OCI-LY7 (cell line): Measurements from ENCODE around the gene ALG1. TPM values are rescaled to one million over a fixed set of nuclear protein-coding genes. Genes with fewer than 3 reads are reported as not detected.

Experiments used
- BruUV-seq: library from RNA; stranded (reverse); fragments of 400-500 nt; replicated peaks from 2 replicates; lab custom pipeline; 2021; lab: Mats Ljungman, UMichigan
- CTCF ChIA-PET: fragments of 300-600 bp; sonication (Branson Sonifier 250); formaldehyde crosslinking; loops from one replicate; lab custom pipeline; 2022; ENCODE audit warnings: antibody characterized with exemption; ENCODE audit not compliant: unreplicated experiment; lab: Charles Lee
- POLR2A ChIA-PET: fragments of 300-600 bp; sonication (Branson Sonifier 250); formaldehyde crosslinking; loops from one replicate; lab custom pipeline; 2022; ENCODE audit warnings: antibody characterized with exemption; lab: Charles Lee
- DNase-seq: peaks from one replicate; pipeline ENCODE4 v3.0.0-alpha.2; 2015; ENCODE audit warnings: low spot score
- H2AFZ ChIP-seq: fragments of 200-600 bp; sonication (generic), shearing (Covaris generic); 2 replicates; pipeline ENCODE4 v1.6.1; 2014; ENCODE audit warnings: mild to moderate bottlenecking, antibody characterized with exemption, low read length, moderate library complexity
- H3K27ac ChIP-seq: fragments of 200-600 bp; sonication (generic); 2 replicates; pipeline ENCODE4 v1.5.1; 2014; ENCODE audit warnings: mixed run types, low read depth, mild to moderate bottlenecking, moderate library complexity, low read length, inconsistent platforms; ENCODE audit not compliant: poor library complexity, severe bottlenecking
- H3K36me3 ChIP-seq: fragments of 200-600 bp; sonication (generic); 2 replicates; pipeline ENCODE4 v1.6.1; 2014; ENCODE audit warnings: mild to moderate bottlenecking, antibody characterized with exemption, low read length, moderate library complexity, mixed read lengths; ENCODE audit not compliant: insufficient read depth
- H3K4me1 ChIP-seq: fragments of 200-600 bp; sonication (generic); 2 replicates; pipeline ENCODE4 v1.5.1; 2014; ENCODE audit warnings: mild to moderate bottlenecking, low read length; ENCODE audit not compliant: insufficient read depth, poor library complexity, severe bottlenecking
- H3K4me2 ChIP-seq: fragments of 200-600 bp; sonication (generic); 2 replicates; pipeline ENCODE4 v1.6.1; 2014; ENCODE audit warnings: mild to moderate bottlenecking, low read length
- H3K4me3 ChIP-seq: fragments of 200-600 bp; sonication (generic); 2 replicates; pipeline ENCODE4 v1.5.1; 2014; ENCODE audit warnings: mild to moderate bottlenecking, low read depth, low read length; ENCODE audit not compliant: poor library complexity, severe bottlenecking
- H3K79me2 ChIP-seq: fragments of 200-600 bp; sonication (generic); 2 replicates; pipeline ENCODE4 v1.6.1; 2016; ENCODE audit warnings: low read depth, mild to moderate bottlenecking, low read length, moderate library complexity, mixed read lengths; ENCODE audit not compliant: insufficient read depth
- H3K9me2 ChIP-seq: fragments of 200-600 bp; sonication (generic); 2 replicates; pipeline ENCODE4 v1.6.1; 2016; ENCODE audit warnings: mild to moderate bottlenecking, low read length, mixed read lengths; ENCODE audit not compliant: insufficient read depth
- H3K9me3 ChIP-seq: fragments of 200-600 bp; sonication (generic); 2 replicates; pipeline ENCODE4 v1.6.1; 2014; ENCODE audit warnings: mild to moderate bottlenecking, mixed run types, low read length, mixed read lengths
- H4K20me1 ChIP-seq: fragments of 200-600 bp; sonication (generic); 2 replicates; pipeline ENCODE4 v1.6.1; 2014; ENCODE audit warnings: mild to moderate bottlenecking, antibody characterized with exemption, low read length, moderate library complexity, mixed read lengths; ENCODE audit not compliant: insufficient read depth
- EZH2phosphoT487 ChIP-seq: fragments of 200-600 bp; sonication (generic); IDR thresholded peaks from 2 replicates; pipeline ENCODE4 v1.6.1; 2018; ENCODE audit warnings: low read depth, borderline replicate concordance, mild to moderate bottlenecking, mixed run types, antibody characterized with exemption, low read length, moderate library complexity, mixed read lengths
- intact Hi-C: fragments of 100-400 bp; cut with micrococcal nuclease; formaldehyde crosslinking; loops from one replicate; pipeline ENCODE4 v1.10.0; 2022; ENCODE audit not compliant: unreplicated experiment
- total RNA-seq, 2 experiments: library from RNA; depleted of rRNA in 1 of 2; stranded (reverse); fragments of >200 nt in 1 of 2; shearing (Covaris generic) in 1 of 2; gene quantifications; 2 replicates each; pipeline ENCODE4 v1.2.3, GENCODE V29; 2014 to 2022
- TF ChIP-seq, protein P1 (sequence below): fragments of 200-600 bp; sonication (generic); conservative IDR thresholded peaks from 2 replicates; pipeline ENCODE4 v1.5.1; 2014; ENCODE audit warnings: mild to moderate bottlenecking, antibody characterized with exemption, low read length, moderate library complexity, mixed read lengths

ALG1 gene
- total RNA-seq, 2 experiments from 2014 or later = 13.7 to 23.1 TPM

DNA sequence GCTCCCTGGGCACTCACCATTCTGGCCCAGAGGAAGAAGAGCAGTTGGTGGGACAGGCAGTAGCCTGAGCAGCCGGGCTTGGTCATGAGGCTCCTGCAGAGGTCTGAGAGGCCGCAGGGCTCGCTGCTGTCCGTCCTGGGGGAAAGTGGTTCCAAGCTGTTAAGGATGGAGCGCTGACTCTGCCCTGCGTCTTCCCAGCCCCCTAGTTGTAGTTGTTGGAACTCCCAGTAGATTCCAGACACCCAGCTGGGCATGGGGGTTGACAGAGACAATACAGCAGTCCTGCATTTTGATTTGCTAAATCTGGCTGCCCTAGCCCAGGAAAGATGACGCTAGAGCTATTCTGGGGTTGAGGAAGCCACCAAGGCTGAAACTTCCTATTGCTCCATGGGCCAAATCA lies 13.2 kb upstream of the ALG1 start:
- Histone ChIP-seq H3K27ac (no peak overlapping the region), H3K36me3 (no peaks in the 10 kb centered on the region), H3K79me2 (no peaks in the 10 kb centered on the region), H4K20me1 (no peaks in the 10 kb centered on the region), H3K4me3 (no peak overlapping the region), H2AFZ (no peak overlapping the region), H3K4me1 (no peaks in the 10 kb centered on the region), H3K9me3 (no peaks in the 10 kb centered on the region), H3K9me2 (no peaks in the 10 kb centered on the region), H3K4me2 (no peak overlapping the region)
- TF ChIP-seq, protein P1, sequence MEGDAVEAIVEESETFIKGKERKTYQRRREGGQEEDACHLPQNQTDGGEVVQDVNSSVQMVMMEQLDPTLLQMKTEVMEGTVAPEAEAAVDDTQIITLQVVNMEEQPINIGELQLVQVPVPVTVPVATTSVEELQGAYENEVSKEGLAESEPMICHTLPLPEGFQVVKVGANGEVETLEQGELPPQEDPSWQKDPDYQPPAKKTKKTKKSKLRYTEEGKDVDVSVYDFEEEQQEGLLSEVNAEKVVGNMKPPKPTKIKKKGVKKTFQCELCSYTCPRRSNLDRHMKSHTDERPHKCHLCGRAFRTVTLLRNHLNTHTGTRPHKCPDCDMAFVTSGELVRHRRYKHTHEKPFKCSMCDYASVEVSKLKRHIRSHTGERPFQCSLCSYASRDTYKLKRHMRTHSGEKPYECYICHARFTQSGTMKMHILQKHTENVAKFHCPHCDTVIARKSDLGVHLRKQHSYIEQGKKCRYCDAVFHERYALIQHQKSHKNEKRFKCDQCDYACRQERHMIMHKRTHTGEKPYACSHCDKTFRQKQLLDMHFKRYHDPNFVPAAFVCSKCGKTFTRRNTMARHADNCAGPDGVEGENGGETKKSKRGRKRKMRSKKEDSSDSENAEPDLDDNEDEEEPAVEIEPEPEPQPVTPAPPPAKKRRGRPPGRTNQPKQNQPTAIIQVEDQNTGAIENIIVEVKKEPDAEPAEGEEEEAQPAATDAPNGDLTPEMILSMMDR = no peak
- no peak for TF ChIP-seq EZH2phosphoT487
- intact Hi-C loops = no loop called here
- DNase-seq = no peak
- ChIA-PET POLR2A (no interaction called here), CTCF (no interaction called here)
- BruUV-seq = no TSS peak

DNA sequence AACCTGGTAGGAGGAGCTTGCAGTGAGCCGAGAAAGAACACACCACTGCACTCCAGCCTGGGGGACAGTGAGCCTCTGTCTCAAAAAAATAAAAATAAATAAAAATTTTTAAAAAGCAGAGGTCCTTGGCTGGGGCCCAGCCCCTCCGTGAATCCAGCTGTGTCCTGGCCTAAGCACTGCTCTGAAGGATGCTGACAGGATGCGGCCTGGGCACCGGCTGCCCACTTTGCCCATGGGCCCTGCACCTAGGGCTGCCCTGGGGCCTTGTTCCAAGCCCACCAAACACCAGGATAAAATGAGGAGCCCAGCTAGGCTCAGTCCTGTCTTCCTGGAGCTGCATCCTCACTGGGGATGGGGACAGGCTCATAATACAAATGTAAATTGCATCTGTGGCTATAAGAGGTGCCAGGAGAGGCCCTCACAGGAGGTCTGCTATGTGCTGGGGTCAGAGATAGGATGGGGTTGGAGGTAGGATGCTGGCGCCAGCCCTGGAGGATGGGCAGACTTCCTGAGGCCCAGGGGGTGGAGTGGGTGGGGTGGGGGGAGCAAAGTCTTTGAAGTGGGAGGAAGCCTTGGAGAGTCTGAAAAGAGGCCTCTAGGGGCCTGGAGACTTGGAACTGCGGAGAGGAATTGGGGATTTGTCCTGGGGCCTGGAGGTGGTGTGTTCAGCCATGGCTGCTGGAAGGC lies 12.1 kb upstream of the ALG1 start:
- Histone ChIP-seq H3K4me2 (no peak overlapping the region), H3K9me3 (no peaks in the 10 kb centered on the region), H3K36me3 (no peaks in the 10 kb centered on the region), H3K4me1 (no peaks in the 10 kb centered on the region), H4K20me1 (no peaks in the 10 kb centered on the region), H2AFZ (no peak overlapping the region), H3K79me2 (no peaks in the 10 kb centered on the region), H3K9me2 (no peaks in the 10 kb centered on the region), H3K4me3 (no peak overlapping the region), H3K27ac (no peak overlapping the region)
- intact Hi-C loops = no loop called here
- POLR2A ChIA-PET = no interaction called here
- CTCF ChIA-PET = no interaction called here
- no peak for DNase-seq
- no TSS peak for BruUV-seq
- TF ChIP-seq, protein P1 = no peak
- TF ChIP-seq EZH2phosphoT487 = no peak

DNA sequence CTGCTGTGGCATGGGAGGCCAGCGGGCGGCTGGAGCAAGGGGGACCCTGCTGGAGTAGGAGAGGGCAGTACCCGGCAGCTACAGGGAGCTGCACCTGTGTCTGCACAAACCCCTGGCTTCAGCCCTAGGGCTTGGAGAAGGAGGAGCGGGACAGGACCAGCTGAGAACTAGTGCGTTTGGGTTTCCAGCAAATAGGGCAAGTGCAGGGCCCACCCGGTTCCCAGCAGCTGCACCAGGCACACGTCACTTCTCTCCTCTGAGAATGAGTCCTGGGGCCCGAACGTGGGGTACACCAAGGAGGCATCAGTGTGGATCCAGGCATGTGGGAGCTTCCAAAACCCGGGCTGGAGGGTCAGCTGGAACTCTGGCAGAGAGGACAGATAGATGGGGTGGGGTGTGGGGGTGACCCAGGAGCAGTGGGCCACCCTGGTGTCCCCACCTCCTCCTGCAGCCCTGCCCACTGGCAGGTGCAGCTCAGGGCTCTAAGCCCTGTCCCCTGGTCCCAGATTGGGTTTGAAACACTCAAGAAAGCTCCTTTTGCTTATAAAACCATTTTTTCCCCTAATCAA lies 11.5 kb upstream of the ALG1 start:
- TF ChIP-seq EZH2phosphoT487 = no peak
- TF ChIP-seq, protein P1 = no peak
- no TSS peak for BruUV-seq
- Histone ChIP-seq H3K4me2 (no peak overlapping the region), H3K4me1 (no peaks in the 10 kb centered on the region), H3K36me3 (no peaks in the 10 kb centered on the region), H2AFZ (no peak overlapping the region), H3K27ac (no peak overlapping the region), H3K4me3 (no peak overlapping the region), H4K20me1 (no peaks in the 10 kb centered on the region), H3K9me2 (no peaks in the 10 kb centered on the region), H3K9me3 (no peaks in the 10 kb centered on the region), H3K79me2 (no peaks in the 10 kb centered on the region)
- ChIA-PET POLR2A (interaction anchor here (0.6 kb wide), 1 partner anchor 223 kb away, joined by 3 read pairs; no protein-coding TSS in a partner anchor), CTCF (no interaction called here)
- DNase-seq = no peak
- intact Hi-C loops = no loop called here
